Endothelial cell (in vitro differentiated cells): ENCODE measurements around the gene CPTP. TPM values are rescaled to one million over a fixed set of nuclear protein-coding genes. Genes with fewer than 3 reads are reported as not detected.

Source experiments
- DNase-seq: peaks from one replicate; pipeline ENCODE4 v3.0.0; 2021; ENCODE audit warnings: low spot score
- H3K27ac Mint-ChIP-seq: one replicate; pipeline ENCODE4 v1.8.0; 2021; ENCODE audit warnings: mixed read lengths, inconsistent platforms; ENCODE audit not compliant: unreplicated experiment
- H3K27me3 Mint-ChIP-seq: one replicate; pipeline ENCODE4 v1.8.0; 2021; ENCODE audit warnings: mild to moderate bottlenecking, moderate library complexity, mixed read lengths, inconsistent platforms; ENCODE audit not compliant: unreplicated experiment
- H3K36me3 Mint-ChIP-seq: one replicate; pipeline ENCODE4 v1.8.0; 2021; ENCODE audit warnings: mild to moderate bottlenecking, low read depth, mixed read lengths, inconsistent platforms; ENCODE audit not compliant: unreplicated experiment
- H3K4me1 Mint-ChIP-seq: one replicate; pipeline ENCODE4 v1.8.0; 2021; ENCODE audit warnings: mild to moderate bottlenecking, mixed read lengths, inconsistent platforms; ENCODE audit not compliant: unreplicated experiment
- H3K4me3 Mint-ChIP-seq: one replicate; pipeline ENCODE4 v1.8.0; 2021; ENCODE audit warnings: mild to moderate bottlenecking, mixed read lengths, inconsistent platforms; ENCODE audit not compliant: unreplicated experiment
- H3K9me3 Mint-ChIP-seq: one replicate; pipeline ENCODE4 v1.8.0; 2021; ENCODE audit warnings: mixed read lengths, inconsistent platforms; ENCODE audit not compliant: unreplicated experiment
- total RNA-seq: library from RNA; stranded (reverse); fragmentation: NEBNext Ultra II Directional; extraction: Animal tissue kit (Norgen Biotek cat#: 25700); gene quantifications from one replicate; pipeline ENCODE4 v1.2.1, GENCODE V29; 2021; ENCODE audit not compliant: unreplicated experiment
- TF ChIP-seq, protein P1 (sequence below): fragments of 200-600 bp; sonication (generic); IDR thresholded peaks from one replicate; pipeline ENCODE4 v1.5.0; 2021; ENCODE audit warnings: antibody characterized with exemption; ENCODE audit not compliant: unreplicated experiment

The CPTP gene
- total RNA-seq, 1 donor from 2014 or later, result 26.0 TPM

DNA sequence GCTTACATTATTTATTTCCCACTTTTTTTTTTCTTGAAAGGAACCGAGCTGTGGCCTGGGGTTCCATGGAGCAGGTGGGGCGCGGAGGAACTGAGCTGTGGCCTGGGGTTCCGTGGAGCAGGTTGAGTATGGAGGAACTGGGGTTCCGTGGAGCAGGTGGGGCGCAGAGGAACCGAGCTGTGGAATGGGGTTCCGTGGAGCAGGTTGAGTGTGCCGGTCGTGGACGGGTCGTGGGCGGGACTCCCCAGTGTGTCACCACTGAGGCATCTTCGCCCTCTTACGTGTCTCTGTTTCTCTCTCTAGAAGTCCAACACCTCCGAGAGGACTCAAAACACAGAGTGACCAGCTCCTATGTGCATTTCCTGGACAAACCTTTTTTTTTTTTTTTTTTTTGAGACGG is 45.6 kb upstream of the CPTP start:
- H3K27ac Mint-ChIP-seq, result no peak overlapping the region
- H3K27me3 Mint-ChIP-seq, result peaks cover 12% of the 10 kb centered on the region
- no peak for DNase-seq
- H3K9me3 Mint-ChIP-seq, result no peaks in the 10 kb centered on the region
- TF ChIP-seq, protein P1, sequence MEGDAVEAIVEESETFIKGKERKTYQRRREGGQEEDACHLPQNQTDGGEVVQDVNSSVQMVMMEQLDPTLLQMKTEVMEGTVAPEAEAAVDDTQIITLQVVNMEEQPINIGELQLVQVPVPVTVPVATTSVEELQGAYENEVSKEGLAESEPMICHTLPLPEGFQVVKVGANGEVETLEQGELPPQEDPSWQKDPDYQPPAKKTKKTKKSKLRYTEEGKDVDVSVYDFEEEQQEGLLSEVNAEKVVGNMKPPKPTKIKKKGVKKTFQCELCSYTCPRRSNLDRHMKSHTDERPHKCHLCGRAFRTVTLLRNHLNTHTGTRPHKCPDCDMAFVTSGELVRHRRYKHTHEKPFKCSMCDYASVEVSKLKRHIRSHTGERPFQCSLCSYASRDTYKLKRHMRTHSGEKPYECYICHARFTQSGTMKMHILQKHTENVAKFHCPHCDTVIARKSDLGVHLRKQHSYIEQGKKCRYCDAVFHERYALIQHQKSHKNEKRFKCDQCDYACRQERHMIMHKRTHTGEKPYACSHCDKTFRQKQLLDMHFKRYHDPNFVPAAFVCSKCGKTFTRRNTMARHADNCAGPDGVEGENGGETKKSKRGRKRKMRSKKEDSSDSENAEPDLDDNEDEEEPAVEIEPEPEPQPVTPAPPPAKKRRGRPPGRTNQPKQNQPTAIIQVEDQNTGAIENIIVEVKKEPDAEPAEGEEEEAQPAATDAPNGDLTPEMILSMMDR, result no peak
- H3K4me3 Mint-ChIP-seq, result no peak overlapping the region
- no peaks in the 10 kb centered on the region for H3K4me1 Mint-ChIP-seq
- no peaks in the 10 kb centered on the region for H3K36me3 Mint-ChIP-seq

DNA sequence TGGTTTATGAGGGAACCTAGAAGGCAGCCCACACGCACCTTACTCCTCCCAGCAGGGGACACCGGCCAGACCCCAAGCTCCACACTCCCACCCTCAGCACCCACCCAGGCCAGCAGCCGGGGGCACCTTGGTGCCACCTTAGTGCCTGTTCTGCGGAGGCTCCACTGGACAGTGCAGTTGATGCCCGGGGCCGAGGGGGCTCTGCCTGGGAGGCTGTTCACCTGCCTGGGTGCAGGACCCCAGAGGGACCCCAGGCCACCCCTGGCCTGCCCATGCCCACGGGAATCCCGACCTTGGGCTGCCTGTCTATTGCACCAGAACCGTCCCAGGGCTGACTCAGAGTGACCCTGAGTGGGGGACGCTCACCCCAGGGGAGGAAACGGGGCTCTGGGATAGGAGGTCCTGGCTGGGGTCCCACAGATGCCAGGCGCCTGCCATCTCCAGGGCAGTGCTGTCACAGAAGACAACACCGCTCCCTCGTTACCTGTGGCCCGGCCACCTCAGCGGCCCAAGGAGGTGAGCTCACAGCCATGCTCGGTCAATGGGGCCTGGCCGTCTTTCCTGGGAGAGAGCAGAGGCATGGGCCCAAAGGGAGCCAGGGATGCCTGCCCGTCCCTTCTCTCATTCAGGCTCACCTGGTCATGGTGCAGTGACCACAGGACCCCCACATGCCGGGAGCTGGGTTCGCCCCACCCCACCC is 43.7 kb upstream of the CPTP start:
- no peak for DNase-seq
- Mint-ChIP-seq H3K27ac (no peak overlapping the region), H3K27me3 (peaks cover 8% of the 10 kb centered on the region), H3K9me3 (no peaks in the 10 kb centered on the region), H3K4me1 (no peaks in the 10 kb centered on the region), H3K4me3 (no peak overlapping the region), H3K36me3 (no peaks in the 10 kb centered on the region)
- TF ChIP-seq, protein P1, result no peak

DNA sequence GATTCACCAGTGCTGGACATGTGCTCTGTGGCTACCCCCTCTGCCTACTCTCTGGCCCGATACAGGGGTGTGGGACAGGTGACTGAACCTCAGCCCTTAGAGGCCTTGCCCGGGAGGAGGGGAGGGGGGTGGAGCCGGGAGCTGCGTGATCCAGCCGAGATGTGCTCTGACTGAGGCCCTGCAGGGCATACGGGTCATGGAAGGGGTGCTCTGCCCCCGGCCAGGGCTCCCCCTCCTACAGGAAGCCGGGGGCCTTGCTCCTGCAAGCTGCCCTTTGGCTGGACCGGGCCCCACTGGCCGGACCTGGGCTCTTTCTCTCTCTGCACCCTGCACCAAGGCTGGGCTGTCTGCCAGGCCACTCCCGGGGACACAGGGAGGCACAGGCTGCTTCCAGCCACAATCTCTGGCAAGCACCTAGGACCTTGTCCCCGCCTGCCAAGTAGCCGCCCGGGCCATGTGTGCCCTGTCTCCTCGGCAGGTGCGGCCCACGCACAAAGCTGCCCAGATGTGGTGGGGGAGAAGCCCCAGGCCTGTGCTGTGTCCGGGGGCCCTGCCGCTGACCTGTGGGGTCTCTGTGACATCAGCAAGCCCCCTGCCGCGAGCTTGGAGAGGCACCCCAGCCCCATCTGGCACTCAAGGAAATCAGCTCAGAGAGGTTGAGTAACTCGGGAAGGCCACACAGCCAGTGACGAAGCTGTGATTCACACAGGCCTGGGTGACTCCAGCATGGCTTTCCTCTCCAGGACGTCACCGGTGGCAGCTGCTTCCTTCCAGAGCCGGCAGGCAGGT is 42.9 kb upstream of the CPTP start:
- Mint-ChIP-seq H3K27ac (no peak overlapping the region), H3K4me1 (no peaks in the 10 kb centered on the region), H3K4me3 (no peak overlapping the region), H3K9me3 (no peaks in the 10 kb centered on the region), H3K27me3 (peaks cover 7% of the 10 kb centered on the region), H3K36me3 (no peaks in the 10 kb centered on the region)
- TF ChIP-seq, protein P1, result no peak
- no peak for DNase-seq

DNA sequence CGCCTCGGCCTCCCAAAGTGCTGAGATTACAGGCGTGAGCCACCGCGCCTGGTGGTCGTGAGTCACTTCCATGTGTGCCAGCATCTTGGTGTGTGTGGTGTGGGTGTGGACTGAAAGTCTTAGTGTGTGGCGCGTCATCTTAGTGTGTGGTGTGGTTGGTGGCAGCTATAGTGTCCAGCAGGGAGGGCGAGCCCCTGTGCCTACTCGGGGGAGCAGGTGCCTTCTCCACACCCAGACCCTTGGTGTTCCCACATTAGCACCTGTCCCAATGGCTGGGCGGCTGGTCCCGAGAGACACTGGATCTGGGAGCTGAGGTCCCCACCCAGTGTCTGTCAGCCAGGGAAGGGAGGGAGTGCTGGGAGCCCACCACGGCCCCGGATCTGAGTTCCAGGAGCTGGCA is 41.6 kb upstream of the CPTP start:
- TF ChIP-seq, protein P1, result no peak
- DNase-seq, result no peak
- Mint-ChIP-seq H3K36me3 (no peaks in the 10 kb centered on the region), H3K9me3 (no peaks in the 10 kb centered on the region), H3K27me3 (peaks cover 7% of the 10 kb centered on the region), H3K4me3 (no peak overlapping the region), H3K27ac (no peak overlapping the region), H3K4me1 (no peaks in the 10 kb centered on the region)

DNA sequence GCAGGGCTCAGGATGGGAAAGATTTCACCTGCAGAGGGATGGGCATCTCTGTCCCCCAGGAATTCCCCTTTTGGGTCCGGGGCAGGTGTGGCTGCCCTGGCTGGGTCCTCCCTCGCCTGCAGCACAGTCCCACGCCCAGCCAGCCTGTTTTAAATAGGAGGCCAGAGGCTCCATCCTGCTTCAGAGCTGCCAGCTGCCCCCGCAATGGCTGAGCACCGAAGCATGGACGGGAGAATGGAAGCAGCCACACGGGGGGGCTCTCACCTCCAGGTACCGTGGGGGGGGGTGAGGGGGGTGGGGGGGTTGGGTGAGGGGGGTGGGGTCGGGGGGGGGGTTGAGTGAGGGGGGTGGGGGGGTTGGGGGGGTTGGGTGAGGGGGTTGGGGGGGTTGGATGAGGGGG is 40.8 kb upstream of the CPTP start:
- no peak overlapping the region for H3K27ac Mint-ChIP-seq
- no peaks in the 10 kb centered on the region for H3K9me3 Mint-ChIP-seq
- DNase-seq, result no peak
- H3K4me1 Mint-ChIP-seq, result no peaks in the 10 kb centered on the region
- H3K4me3 Mint-ChIP-seq, result no peak overlapping the region
- H3K36me3 Mint-ChIP-seq, result no peaks in the 10 kb centered on the region
- H3K27me3 Mint-ChIP-seq, result peaks cover 7% of the 10 kb centered on the region
- TF ChIP-seq, protein P1, result no peak
